ENCODE results near the gene FRMD4A.
"Not testable (repeated sequence)": the region's sequence is repeated elsewhere in the genome, so short reads cannot be mapped to it uniquely, and the experiment has no call there.

Gene FRMD4A

DNA sequence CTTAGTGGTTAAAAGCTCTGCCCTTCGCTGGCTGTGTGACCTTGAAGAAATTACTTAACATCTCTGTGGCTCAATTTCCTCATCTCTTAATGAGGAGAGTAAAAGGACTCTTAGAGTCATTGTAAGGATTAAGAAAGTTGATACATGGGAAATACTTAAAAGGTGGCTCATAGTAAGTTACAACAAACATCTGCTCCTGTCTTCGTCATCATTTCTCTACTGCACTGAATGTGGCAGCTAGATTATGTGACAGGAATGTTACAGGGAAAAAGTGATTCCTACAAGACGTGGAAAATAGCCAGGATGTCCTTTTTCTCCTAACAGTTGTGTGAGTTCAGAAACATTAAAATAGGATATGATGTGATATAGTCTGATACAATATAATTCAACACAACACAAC is 184.7 kb downstream of the FRMD4A start:
- DNase-seq (ENCODE audit: low read depth): no peak

DNA sequence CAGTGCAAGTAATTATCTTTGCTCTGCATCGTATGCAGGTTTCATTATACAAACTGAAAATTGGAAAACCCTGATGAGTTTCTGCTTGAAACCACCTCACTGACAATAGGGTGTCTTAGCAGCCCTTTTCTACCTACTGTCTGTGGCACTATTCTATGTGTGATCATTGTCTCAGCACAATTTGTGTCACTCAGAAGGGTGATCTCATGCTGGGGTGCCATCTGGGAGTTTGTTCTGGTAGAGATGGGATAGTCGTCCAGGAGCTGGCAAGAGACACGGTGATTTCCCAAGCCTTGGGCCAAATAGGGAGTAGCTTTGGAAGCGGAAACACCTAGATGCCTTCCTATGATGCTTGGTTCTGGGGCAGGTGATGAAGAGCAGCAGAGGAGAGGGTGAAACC is 186.3 kb downstream of the FRMD4A start:
- no peak for DNase-seq (ENCODE audit: low read depth)

DNA sequence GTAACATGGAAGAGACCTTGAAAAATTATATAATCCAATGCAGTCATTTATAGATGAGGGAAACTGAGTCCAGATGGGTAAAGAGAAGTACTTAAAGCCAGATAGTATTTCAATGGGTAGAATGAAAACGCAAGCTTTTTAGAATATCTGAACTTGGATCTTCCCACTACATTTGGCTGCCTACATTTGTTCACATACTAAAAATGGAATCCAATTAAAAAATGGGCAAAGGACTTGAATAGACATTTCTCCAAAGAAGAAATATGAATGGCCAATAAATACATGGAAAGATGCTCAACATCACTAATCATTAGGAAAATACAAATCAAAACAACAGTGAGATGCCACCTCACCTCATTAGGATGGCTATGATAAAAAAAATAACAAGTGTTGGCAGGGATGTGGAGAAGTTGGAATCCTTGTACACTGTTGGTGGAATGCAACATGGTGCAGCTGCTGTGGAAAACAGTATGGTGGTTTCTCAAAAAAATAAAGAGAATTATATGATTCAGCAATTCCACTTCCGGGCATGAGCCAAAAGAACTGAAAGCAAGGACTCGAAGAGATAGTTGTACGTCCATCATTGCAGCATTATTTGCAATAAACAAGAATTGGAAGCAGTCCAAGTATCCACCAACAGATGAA is 188.0 kb downstream of the FRMD4A start:
- DNase-seq (ENCODE audit: low read depth): no peak

DNA sequence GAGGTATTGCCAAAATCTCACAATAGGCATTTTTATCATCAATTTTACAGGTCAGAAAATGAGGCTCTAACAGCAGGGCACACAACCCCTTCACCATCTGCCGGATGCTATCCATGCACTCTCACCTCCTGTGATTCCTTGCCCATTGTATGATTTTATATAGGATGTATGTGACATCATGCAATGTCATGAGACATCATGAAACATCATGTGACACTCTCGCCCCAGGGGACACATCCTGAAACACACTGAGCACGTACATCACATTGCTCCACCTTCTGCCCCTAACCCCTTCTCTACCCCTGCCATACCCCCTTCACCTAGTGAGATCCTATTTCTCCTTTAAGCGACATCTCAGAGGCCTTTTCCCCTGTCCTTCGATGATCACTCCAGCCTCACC is 189.4 kb downstream of the FRMD4A start:
- DNase-seq (ENCODE audit: low read depth): no peak

DNA sequence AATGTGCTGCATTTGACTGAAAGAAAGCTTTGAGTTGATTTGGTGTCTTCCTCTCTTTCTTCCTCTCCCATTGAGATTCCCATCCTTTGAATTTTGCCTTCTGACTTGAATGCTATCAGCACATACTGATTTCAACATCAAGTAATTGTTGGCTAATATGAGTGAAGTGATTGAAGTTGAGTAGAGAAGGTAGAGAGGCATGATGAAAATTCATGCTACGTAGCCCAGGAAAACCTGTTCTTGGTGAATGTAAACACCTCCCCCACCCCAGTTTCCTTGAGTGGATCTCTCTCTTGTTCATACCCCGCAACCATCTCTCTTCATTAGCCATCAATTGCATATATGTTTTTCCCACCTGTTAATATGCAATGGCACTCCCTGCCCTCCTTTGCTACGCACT is 193.3 kb downstream of the FRMD4A start:
- no peak for DNase-seq (ENCODE audit: low read depth)

DNA sequence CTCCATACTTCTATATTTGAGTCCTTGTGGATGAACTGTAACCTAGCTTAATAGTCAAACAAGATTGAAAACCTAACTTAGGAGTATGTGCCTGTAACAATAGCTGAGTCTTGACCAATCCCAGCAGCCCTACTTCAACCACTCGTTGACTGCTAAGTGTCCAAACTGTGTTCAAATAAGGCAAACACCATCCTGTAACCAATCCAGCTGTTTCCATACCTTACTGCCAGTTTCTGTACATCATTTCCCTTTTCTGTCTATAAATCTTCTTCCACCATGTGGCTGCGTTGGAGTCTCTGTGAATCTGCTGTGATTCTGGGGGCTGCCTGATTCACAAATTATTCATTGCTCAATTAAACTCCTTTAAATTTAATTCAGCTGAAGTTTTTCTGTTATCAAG is 195.5 kb downstream of the FRMD4A start:
- not testable (repeated sequence) for DNase-seq (ENCODE audit: low read depth)

DNA sequence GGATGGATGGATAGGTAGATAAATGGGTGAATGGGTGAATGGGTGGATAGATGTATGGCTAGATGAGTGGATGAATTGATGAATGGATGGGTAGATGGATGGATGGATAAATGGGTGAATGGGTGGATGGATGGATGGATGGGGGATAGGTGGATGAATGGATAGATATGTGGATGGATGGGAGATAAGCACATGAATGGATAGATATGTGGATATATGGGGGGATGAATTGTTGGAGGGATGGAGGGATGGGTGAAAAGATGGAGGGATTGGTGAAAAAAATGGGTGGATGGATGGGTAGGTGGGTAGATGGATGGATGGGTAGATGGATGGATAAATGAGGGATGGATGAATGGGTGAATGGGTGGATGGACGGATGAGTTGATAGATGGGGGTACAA is 196.4 kb downstream of the FRMD4A start:
- DNase-seq (ENCODE audit: low read depth): no peak

DNA sequence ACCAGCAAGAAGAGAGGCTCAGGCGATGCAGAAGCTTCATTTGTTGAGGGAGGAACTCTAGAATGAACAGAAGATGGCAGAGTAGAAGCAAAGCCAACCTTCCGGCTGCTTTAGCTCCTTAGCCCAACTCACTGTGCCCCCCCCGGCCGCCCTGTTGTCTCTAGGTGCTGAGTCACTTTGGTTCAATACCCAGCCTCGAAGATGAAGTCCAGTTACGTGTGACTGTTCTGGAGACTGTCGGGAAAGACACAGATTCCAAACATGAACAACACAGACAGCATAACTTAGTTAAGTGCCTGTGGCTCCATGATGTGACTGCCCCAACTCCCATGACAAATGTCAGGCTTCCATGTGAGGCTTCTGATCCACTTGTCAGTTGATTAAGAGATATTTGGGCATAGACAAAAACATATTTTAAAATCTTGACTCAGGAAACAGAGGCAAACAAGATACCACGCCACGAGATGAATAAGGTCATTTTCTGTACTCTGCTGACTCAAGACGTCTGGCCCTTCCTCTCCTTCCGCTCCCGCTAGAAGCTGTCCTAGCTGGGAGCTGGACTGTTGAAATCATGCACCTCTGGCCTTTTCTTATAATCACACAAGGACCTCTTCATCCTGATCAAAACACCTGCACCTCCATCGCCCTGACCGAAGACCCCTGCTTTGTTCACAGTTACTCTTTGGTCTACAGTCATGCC is 199.3 kb downstream of the FRMD4A start:
- DNase-seq (ENCODE audit: low read depth): no peak

DNA sequence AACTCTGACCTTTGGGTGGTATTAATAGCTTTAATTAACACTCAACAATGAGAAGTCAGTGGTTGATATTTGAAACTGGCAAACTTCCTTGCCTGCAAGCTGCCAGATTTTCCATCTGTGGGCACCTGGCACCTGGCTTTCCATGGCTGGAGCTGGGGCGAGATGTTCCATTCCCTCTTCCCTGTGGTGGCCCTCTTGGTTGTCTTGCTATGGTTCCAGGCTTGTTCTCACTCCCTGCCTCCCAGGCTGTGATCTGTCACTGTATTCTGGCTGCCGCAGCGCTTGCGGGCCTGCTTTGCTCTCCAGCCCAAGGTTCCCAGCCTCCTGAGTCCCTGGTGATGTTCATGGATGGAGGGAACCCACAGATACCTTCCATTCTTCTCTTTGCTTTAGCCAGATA is 201.0 kb downstream of the FRMD4A start:
- no peak for DNase-seq (ENCODE audit: low read depth)

DNA sequence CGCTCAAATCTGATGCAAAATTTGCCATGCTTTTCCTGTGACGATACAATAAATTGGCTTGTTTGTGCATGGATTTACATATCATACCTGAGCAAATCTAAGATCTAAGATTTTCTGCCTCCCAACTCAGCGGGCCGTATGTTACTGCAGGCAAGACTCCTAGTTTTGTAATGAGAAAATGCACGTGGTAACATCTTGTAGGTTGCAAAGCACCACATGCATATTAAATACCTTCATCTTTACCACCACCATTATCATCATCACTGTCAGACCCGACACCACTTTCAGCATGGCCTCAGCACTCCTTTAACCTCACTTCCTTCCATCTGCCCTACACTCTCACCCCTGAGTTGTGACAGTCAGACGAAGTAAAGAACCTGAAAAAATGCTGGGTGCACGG is 202.2 kb downstream of the FRMD4A start:
- DNase-seq (ENCODE audit: low read depth): no peak

DNA sequence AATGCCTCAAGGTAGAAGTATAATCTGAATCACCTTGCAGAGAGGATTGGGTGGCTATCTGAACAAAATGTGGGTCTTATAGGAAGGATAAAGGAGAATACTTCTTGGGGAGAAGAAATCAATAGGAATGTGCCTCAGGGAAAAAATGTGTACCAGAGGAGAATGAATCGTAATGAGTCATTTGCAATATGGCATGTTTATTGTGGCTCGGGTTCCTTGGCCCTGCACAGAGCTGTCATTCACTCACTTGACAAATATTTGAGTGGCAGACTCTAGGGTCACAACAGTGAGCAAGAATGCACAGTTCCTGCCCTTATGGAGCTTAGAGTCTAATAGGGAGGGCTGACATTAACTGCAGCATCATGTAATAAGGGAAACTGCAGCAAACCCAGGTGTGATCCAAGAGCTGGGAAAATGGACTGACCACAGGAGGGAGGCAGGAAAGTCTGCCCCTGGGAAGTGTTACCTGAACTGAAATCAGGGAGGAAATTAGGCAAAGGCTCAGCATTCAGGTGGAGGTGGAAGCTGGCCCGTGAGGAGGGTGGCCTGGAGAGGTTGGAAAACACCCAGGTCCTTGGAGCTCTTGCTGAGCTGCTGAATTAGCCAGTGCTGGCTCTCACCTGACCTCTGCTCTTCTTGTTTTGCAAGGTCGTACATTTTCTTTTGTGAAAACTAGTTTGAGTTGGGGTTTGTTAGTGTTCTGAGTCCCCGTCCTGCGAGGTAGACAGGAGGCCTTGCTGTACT is 203.9 kb downstream of the FRMD4A start:
- DNase-seq (ENCODE audit: low read depth): no peak

DNA sequence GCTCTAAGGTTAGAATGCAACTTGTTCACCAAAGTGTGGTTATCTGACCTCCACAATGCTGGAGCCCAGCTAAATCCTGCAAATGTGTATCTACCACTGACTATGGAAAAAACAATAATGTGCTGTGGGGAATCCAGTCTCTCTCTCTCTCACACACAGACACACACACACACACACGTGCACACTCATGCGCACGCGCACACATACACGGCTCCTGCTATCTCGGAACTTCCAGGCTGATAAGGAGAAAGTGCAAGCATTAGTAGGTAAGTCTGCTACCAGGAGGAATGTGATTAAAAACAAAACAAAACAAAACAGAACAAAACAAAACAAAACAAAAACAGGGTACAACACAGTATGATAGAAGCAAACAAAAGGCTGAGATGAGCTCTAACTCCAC is 205.2 kb downstream of the FRMD4A start:
- no peak for DNase-seq (ENCODE audit: low read depth)

DNA sequence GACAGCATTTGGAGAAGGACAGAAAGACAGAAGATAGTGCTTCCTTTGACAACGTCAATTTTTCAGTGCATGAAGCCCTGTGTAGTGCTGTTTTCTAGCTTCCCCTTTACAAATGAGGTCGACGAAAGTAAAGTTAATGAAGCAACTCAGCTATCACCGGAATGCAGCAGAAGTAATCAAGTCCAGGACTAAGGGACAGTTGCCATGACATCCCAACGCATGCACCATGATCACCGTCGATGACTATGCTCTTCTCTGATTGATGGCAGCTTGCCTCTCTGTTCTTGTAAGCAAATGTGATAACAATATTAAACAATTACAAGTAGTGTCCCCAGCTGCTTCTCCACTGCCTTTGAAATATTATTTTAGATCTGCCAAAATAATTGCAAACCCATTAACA is 205.8 kb downstream of the FRMD4A start:
- DNase-seq (ENCODE audit: low read depth): no peak

DNA sequence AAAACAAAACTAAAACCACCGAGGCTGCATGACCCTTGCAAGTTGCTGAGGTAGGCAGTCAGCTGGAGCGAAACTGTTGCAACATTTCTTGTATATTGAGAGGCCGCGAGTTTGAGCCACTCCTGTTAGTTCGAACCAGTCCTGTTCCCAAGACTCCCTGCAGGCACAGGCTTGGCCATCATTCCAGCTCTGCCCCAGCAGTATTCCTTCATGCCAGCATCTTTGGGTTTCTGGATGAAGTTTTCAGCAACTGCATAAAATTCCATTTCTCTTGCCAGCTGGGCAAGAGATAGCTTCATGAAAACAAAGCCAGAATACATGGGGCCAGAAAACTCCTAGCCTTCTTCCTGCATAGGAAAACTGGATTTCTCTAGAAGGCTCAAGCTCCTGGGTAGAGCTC is 207.6 kb downstream of the FRMD4A start:
- DNase-seq (ENCODE audit: low read depth): no peak

DNA sequence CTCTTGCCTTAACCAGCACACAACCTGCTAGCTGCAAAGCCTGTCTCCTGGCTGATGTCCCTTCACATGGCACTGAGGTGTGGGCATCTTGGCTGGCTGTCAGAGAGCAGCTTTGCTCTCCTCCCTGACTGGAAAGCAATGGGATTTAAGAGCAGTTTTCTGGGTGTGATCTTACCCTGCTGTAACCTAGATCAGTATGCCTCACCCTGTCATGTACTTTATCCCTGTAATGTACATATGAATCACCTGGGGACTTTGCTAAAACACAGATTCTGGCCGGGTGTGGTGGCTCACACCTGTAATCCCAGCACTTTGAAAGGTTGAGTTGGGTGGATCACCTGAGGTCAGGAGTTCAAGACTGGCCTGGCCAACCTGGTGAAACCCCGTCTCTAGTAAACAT is 209.9 kb downstream of the FRMD4A start:
- DNase-seq (ENCODE audit: low read depth): no peak

DNA sequence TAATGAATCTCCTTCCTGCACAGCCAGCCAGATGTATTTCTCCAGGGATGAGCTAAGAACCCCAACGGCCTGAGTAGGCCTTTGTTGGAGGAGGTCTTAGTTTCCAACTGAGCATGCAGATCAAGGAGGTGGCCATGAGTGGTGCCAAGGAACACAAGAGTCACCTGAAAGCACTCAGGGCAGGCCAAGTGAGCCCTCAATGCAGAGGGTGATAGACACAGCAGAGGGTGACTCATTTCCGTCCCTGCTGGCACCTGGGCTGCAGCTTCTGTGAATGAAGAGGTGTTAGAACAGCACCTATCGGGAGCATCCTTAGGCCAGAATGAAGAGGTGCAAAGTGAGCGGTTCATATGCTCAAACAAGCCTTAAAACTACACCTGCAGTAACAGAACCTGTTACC is 211.8 kb downstream of the FRMD4A start:
- no peak for DNase-seq (ENCODE audit: low read depth)

DNA sequence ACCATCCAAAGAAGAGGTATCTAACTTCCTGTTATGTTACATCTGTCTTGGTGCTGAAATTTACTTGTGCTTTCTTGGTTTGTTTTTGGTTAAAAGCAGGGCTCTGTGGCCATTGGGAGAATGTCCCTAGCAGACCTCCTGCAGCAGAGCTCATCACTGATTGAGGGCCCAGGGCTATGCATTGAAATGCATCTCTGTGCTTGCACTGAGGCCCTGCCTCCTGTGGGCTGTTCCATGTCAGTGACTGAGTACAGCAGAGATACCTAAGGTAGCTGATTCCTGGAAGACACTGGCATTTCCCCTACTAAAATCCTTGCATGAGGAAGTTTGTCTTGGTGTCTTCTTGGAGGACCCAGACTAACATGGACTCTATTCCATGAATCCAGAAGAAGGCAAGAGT is 213.9 kb downstream of the FRMD4A start:
- DNase-seq (ENCODE audit: low read depth): no peak

DNA sequence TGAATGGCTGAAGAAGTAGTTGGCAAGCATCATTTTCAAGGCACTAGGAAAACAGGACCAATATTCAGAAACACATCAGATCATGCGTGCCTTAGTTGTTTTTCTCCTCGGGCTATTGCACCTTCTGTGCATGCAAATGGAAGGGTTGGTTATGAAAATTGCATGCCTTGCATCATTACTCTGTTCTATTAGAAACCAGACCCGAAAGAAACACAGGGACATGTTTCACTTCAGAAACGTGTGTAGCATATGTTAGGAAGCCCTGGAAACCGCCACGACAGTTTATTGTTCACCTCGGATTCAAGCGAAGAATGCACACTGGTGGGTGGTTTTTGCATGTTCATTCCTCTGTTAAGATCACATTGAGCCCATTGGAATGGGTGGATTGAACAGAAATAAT is 214.7 kb downstream of the FRMD4A start:
- no peak for DNase-seq (ENCODE audit: low read depth)

DNA sequence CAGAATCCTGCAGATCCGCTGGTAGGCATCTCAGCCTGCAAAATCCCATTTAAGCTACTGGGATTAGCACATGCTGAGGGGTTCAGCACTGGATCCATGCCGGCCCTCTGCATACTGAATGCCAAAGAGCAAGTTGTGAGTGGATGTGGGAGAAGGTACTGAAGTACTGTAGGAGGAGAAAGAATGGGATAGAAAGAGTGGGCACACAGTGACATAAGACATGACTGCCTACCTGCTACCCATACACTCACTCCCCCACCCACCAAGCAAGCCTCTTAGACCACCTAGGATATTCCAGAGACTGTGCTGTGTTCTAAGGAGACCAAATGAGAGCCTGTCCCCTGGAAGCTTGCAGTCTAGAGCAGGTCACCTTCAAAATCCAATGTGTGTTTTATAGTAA is 215.9 kb downstream of the FRMD4A start:
- no peak for DNase-seq (ENCODE audit: low read depth)

DNA sequence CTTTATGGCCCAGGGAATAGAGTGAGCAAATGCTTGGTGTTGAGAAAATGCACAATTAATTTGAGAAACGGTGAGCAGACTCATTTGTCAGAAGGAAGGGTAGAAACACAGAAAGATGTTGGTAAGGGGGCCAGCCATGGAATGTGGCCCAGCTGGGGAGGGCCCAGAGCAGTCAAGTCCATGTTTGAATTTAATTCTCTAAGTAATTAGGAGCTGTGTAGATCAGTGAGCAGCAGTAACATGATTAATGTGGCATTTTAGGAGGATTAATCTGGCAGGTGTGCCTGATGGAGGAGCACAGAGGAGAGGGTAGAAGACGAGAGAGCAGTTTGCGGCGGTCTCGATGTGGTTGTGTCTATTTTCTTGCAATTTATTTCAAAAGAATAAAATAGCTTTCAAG is 218.7 kb downstream of the FRMD4A start:
- no peak for DNase-seq (ENCODE audit: low read depth)

DNA sequence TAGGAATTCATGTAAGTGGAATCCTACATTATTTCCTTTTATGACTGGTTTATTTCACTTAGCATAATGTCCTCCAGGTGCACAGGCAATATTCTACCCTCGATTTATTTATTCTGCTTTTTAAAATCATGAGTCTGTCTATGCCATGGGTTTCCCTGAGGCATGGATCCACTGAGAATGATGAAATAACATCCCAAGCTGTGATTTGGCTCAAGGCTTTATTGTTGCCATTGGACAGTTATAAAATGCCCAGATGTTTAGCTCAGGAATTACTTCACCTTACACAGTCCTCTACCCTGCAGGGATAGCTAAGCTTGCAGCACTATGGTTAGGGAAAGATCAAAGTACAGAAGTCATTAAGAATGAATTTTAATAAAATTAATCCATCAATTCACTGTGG is 219.5 kb downstream of the FRMD4A start:
- DNase-seq (ENCODE audit: low read depth): no peak

DNA sequence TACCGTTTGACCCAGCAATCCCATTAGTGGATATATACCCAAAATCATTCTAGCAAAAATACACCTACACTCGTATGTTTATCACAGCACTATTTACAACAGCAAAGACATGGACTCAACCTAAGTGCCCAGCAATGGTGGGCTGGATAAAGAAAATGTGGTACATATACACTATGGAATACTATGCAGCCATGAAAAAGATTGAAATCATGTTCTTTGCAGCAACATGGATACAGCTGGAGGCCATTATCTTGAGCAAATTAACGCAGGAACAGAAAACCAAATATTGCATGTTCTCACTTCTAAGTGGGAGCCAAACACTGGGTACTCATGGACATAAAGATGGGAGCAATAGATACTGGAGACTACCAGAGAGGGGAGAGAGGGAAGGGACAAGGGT is 223.9 kb downstream of the FRMD4A start:
- no peak for DNase-seq (ENCODE audit: low read depth)

DNA sequence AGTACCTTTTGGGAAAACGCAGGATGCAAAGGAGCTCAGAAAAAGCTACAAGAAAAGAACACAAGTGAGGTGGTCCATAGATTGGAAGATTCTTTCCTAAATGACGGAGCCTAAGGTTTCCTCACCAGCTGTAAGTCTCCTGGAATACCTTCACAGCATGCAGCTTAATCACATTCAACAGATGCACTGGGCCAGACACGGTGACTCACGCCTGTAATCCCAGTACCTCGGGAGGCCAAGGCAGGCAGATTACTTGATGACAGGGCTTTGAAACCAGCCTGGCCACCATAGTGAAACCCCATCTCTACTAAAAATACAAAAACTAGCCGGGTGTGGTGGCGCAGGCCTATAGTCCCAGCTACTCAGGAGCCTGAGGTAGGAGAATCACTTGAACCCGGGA is 228.7 kb downstream of the FRMD4A start:
- no peak for DNase-seq (ENCODE audit: low read depth)

DNA sequence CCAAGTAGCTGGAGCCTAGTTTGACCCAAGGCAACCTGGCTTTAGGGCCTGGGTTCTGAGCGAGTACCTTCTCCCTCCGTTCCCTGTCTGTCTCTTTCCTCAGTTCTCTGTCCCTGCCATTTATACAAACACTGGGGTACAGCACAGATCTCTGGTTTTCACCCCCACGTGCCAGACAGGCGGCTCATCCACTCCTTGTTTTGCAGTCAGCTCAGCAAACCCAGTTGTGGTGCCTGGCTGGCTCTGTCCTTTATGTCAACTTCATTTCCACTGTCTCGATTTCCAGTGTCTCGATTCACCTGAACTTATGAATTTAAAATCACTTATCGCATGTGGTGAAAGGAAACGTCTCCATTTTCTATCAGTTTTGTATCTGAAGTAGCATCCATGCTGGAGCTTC is 230.8 kb downstream of the FRMD4A start:
- no peak for DNase-seq (ENCODE audit: low read depth)

Measured in stimulated activated CD8-positive, alpha-beta memory T cell treated with anti-CD3 and anti-CD28 coated beads, Interleukin-12 subunit alpha, Interleukin-12 subunit beta, amount 100 ng/mL, for 4 hours (primary cell).